Measurements from ENCODE around the gene MRC2.

MRC2 gene

DNA sequence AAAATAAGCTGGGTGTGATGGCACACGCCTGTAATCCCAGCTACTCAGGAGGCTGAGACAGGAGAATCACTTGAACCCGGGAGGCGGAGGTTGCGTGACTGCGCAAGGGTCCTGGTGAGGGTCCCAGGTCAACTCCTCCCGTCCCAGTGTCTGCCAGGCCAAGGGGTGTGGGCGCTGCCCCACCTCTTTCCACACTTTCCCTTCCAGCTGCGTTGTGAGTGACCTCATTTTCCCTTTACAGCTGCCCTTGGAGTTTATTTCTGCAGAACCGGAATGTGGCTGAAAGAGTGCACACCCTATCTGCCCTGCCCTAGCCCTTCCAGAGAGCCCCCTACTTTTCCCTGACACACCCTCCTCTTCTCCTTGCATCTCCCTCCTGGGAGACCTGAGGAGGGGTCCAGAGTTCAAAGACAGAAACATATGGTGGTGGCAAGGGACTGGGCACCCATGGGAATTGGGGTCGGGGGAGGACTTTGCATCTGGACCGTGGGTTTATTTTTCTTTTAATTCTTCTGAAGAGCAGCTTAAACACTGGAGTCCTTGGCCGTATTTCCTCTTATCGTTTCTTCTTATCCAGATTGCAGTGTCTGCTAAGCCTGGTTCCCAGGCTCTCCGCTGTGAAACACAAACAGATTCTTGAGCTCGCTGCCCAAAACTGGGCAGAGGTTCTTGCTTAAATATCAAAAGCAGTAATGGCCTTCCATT is 20.9 kb downstream of the MRC2 start:
- TF ChIP-seq, protein P1, sequence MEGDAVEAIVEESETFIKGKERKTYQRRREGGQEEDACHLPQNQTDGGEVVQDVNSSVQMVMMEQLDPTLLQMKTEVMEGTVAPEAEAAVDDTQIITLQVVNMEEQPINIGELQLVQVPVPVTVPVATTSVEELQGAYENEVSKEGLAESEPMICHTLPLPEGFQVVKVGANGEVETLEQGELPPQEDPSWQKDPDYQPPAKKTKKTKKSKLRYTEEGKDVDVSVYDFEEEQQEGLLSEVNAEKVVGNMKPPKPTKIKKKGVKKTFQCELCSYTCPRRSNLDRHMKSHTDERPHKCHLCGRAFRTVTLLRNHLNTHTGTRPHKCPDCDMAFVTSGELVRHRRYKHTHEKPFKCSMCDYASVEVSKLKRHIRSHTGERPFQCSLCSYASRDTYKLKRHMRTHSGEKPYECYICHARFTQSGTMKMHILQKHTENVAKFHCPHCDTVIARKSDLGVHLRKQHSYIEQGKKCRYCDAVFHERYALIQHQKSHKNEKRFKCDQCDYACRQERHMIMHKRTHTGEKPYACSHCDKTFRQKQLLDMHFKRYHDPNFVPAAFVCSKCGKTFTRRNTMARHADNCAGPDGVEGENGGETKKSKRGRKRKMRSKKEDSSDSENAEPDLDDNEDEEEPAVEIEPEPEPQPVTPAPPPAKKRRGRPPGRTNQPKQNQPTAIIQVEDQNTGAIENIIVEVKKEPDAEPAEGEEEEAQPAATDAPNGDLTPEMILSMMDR (IDR thresholded peaks at IDR 0.05; ENCODE audit: control insufficient read depth, extremely low read depth, insufficient read depth) = no peak
- H3K4me3 ChIP-seq (ENCODE audit: low read depth, low read length) = no peak overlapping the region
- DNase-seq (ENCODE audit: low read depth) = no peak

DNA sequence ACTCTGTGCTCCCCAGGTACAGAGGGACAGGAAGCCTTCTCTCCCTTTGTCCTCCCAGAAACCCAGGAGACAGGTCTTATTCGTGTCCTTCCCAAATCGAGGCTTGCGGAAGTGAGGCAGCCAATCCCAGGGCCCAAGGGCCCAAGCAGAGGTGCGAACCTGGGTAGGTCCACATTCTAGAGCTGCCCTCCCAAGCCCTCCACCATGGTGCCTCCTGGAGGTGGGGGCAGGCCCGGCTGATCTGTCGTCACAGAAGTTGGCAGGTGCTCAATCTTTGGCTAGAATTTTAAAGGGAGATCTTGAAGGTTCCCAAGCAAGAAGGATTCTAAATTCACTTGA is 21.5 kb downstream of the MRC2 start:
- DNase-seq (ENCODE audit: low read depth) = no peak
- TF ChIP-seq, protein P1 (IDR thresholded peaks at IDR 0.05; ENCODE audit: control insufficient read depth, extremely low read depth, insufficient read depth) = no peak
- H3K4me3 ChIP-seq (ENCODE audit: low read depth, low read length) = no peak overlapping the region

DNA sequence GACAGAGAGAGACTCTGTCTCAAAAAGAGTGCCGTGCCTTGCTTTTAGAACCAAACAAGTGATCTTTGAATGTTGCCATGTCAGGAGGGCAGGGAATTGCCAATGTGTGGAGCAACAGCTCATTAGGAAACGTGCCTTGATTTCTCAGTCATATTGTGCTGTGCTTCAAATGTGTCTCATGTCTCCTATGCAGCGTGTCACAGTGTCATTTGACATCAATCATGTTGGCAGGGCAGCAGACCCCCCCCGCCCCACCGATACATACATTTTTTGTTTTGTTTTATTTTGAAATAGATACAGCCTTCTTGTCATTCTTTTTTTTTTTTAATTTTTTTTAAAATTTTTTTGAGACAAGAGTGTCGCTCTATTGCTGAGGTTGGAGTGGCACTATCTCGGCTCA is 22.1 kb downstream of the MRC2 start:
- TF ChIP-seq, protein P1 (IDR thresholded peaks at IDR 0.05; ENCODE audit: control insufficient read depth, extremely low read depth, insufficient read depth) = no peak
- no peak overlapping the region for H3K4me3 ChIP-seq (ENCODE audit: low read depth, low read length)
- no peak for DNase-seq (ENCODE audit: low read depth)

DNA sequence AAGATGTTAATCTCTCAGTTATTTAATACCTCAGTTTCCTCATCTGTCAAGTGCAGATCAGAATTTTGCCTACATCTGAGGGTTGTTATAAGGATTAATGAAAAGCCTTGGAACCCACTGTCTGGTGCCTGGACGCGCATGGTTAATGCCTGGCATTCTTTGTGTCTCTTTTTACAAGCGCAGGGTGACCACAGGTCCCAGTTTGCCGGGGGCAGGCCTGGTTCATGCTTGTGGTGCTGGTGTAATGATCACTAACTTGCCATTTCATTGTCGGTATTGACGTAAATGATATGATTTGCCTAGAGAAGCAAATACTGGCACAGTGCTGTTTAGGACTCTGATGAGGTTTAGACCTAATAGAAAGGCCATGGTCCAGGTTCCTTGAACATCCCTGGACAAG is 23.1 kb downstream of the MRC2 start:
- H3K4me3 ChIP-seq (ENCODE audit: low read depth, low read length) = no peak overlapping the region
- TF ChIP-seq, protein P1 (IDR thresholded peaks at IDR 0.05; ENCODE audit: control insufficient read depth, extremely low read depth, insufficient read depth) = no peak
- DNase-seq (ENCODE audit: low read depth) = no peak

DNA sequence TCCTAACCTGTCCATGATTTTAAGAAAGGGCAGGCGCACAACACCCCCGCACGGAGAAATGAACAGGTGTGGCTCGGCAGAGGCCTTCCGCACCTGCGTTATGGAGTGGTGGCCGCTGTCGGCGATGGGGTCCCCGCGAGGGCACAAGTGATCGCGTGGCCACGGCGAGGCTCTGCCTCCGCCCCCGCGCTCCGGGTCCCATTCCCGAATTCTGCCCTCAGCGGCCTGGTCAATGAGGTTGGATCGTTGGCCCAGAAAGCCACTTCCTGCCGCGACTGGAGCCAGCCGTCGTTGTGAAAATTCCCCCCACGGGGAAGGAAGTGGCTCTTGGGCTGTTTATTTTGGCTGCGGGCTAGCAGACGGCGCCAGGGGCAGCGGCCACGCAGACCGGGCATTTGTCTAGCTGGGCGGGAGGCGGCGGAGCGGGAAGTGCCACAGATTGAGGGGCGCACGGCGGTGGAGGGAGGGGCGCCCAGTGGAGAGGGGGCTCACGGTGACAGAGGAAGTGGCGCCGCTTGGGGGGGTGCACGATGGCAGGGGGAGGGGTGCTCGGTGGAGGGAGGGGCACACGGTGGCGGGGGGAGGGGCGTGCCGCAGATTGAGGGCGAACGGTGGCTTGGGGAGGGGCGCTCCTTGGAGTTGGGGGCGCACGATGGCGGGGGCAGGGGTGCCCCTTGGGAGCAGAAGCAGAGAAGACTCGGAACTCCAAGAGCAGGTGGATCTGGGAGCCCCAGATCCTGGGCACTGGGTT is 25.0 kb downstream of the MRC2 start:
- DNase-seq (ENCODE audit: low read depth) = peak; percentile 25
- TF ChIP-seq, protein P1 (IDR thresholded peaks at IDR 0.05; ENCODE audit: control insufficient read depth, extremely low read depth, insufficient read depth) = no peak

DNA sequence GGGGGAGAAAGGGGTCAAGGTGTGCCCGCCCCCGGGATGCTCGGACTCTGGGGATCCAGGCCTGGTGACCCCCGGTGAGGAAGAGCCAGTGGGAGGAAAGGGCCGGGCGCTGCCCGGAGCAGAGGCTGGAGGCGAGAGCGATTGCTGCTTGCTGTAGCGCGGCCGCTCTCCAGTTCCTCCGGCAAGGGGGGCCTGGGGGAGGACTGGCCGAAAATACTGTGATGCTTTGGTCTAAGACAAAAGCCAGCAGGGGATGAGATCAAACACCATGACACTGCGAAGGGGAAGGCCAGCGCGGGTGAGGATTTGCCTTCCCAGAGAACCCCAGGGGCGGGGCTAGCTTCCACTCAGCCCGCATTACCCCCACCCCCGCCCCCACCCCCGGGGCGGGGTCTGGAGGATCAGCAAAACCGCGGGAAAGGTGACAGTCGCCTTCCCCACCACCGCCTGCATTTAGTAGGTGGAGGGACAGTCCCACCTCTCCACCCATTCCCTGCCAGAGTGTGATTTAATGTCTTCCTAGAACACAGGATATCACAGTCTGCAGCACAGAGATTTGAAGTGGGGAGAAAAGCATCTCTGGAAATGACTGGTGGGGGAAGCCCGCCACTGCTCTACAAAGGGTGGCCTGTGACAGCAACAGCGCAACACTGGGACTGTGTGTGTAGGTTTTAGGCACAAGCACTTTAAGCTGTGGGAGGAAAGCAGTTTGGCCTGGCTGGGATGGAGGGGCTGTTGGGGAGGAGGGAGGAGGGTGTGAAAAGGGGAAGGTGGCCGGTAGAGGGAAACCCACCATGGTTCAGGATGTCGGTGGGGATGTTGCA is 25.7 kb downstream of the MRC2 start:
- TF ChIP-seq, protein P1 (IDR thresholded peaks at IDR 0.05; ENCODE audit: control insufficient read depth, extremely low read depth, insufficient read depth) = no peak
- no peak for DNase-seq (ENCODE audit: low read depth)
- peak overlapping the region; percentile 29 for H3K4me3 ChIP-seq (ENCODE audit: low read depth, low read length)

More for the DNA sequence above, 25.0 kb downstream of the MRC2 start:
- peak overlapping the region; percentile 29 for H3K4me3 ChIP-seq (ENCODE audit: low read depth, low read length)

Data from LNCaP clone FGC (cell line).